Measurements from ENCODE around the gene HMSD. TPM values are rescaled to one million over a fixed set of nuclear protein-coding genes. Genes with fewer than 3 reads are reported as not detected.

HMSD gene
- total RNA-seq, 1 donor from 2014 or later, result 5.5 TPM

DNA sequence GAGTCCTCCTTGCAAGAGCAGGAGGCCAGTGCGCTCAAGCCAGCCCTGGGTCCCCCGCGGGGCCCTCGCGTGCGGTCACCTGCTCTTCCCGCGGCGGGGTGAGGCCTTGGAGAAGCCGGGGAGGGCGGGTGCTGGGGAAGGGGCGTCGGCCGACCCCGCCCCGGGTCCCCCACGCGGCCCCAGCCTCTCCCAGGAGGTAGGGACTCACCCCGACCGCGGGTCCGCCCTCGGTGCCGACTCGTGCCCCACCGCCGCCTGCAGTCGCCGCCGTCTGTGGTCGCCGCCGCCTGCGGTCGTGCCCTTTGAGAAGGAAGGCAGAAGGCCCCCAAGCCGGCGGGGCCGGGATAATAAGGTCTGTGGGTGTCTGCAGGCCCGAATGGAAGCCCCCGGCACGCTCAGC lies 53.5 kb downstream of the HMSD start:
- Mint-ChIP-seq H3K4me3 (ENCODE audit: low read depth) (no peak overlapping the region), H3K4me1 (ENCODE audit: low read depth) (no peaks in the 10 kb centered on the region), H3K9me3 (ENCODE audit: low read depth) (peaks cover 4% of the 10 kb centered on the region), H3K27me3 (peaks cover 7% of the 10 kb centered on the region), H3K36me3 (ENCODE audit: insufficient read depth) (no peaks in the 10 kb centered on the region), H3K27ac (no peak overlapping the region)
- TF ChIP-seq, protein P1, sequence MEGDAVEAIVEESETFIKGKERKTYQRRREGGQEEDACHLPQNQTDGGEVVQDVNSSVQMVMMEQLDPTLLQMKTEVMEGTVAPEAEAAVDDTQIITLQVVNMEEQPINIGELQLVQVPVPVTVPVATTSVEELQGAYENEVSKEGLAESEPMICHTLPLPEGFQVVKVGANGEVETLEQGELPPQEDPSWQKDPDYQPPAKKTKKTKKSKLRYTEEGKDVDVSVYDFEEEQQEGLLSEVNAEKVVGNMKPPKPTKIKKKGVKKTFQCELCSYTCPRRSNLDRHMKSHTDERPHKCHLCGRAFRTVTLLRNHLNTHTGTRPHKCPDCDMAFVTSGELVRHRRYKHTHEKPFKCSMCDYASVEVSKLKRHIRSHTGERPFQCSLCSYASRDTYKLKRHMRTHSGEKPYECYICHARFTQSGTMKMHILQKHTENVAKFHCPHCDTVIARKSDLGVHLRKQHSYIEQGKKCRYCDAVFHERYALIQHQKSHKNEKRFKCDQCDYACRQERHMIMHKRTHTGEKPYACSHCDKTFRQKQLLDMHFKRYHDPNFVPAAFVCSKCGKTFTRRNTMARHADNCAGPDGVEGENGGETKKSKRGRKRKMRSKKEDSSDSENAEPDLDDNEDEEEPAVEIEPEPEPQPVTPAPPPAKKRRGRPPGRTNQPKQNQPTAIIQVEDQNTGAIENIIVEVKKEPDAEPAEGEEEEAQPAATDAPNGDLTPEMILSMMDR (IDR thresholded peaks at IDR 0.05; ENCODE audit: unreplicated experiment), result no peak
- DNase-seq (ENCODE audit: low spot score, unreplicated experiment), result no peak

DNA sequence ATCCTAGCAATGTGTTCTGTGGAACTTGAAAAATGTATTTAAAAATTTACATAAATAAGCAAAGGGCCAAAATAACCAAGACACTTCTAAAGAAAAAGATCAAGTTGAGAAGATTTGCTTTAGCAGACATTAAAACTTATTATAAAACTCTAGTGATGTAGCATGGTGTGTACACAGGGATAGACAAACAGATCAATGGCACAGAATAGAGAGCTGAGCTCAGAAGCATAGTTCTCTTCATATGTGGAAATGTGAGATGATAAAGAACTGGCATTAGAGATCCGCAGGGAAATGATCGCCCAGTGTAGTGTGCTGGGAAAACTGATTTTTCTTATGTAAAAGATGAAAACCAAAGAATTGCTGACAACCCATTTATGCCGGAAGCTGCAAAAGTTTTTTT lies 60.2 kb downstream of the HMSD start:
- H3K9me3 Mint-ChIP-seq (ENCODE audit: low read depth), result no peaks in the 10 kb centered on the region
- no peaks in the 10 kb centered on the region for H3K36me3 Mint-ChIP-seq (ENCODE audit: insufficient read depth)
- H3K27ac Mint-ChIP-seq, result peak overlapping the region; percentile 22
- DNase-seq (ENCODE audit: low spot score, unreplicated experiment), result no peak
- H3K4me3 Mint-ChIP-seq (ENCODE audit: low read depth), result no peak overlapping the region
- TF ChIP-seq, protein P1 (IDR thresholded peaks at IDR 0.05; ENCODE audit: unreplicated experiment), result no peak
- peaks cover 4% of the 10 kb centered on the region for H3K4me1 Mint-ChIP-seq (ENCODE audit: low read depth)
- peaks cover 4% of the 10 kb centered on the region for H3K27me3 Mint-ChIP-seq

Other genes with a start within 250 kb of the HMSD start
- not detected in 2 replicates for gene SERPINB11, start 246.3 kb upstream of the HMSD start, total RNA-seq
- not detected in 2 replicates for gene SERPINB7, start 173.9 kb upstream of the HMSD start, total RNA-seq
- gene SERPINB2, start 61.6 kb upstream of the HMSD start, total RNA-seq, result not detected in 2 replicates
- not detected in 2 replicates for gene SERPINB10, start 41.3 kb upstream of the HMSD start, total RNA-seq
- 3.1 and 5.4 TPM in 2 replicates for gene SERPINB8, start 20.8 kb downstream of the HMSD start, total RNA-seq
- 0.71 and 1.6 TPM in 2 replicates for gene LINC00305, start 199.8 kb downstream of the HMSD start, total RNA-seq

All from progenitor cell of endocrine pancreas (in vitro differentiated cells).